HEK293T (cell line): ENCODE measurements around the gene ZHX3.

Experiments
- BHLHE40 ChIP-seq: fragments of 450-650 bp; IDR thresholded peaks from 2 replicates; pipeline ENCODE4 v1.6.1; 2016; ENCODE audit warnings: mild to moderate bottlenecking, moderate library complexity, borderline replicate concordance
- ELF4 ChIP-seq: fragments of 450-650 bp; IDR thresholded peaks from 2 replicates; pipeline ENCODE4 v1.6.1; 2017; ENCODE audit warnings: antibody characterized with exemption
- FOXA1 ChIP-seq: fragments of 450-650 bp; IDR thresholded peaks from 2 replicates; pipeline ENCODE4 v1.6.1; 2016; ENCODE audit warnings: mild to moderate bottlenecking
- FOXK2 ChIP-seq: fragments of 450-650 bp; IDR thresholded peaks from 2 replicates; pipeline ENCODE4 v1.6.1; 2016; ENCODE audit warnings: mild to moderate bottlenecking
- FOXM1 ChIP-seq: fragments of 450-650 bp; IDR thresholded peaks from 2 replicates; pipeline ENCODE4 v1.6.1; 2017; ENCODE audit warnings: mild to moderate bottlenecking, borderline replicate concordance
- NFRKB ChIP-seq: fragments of 450-650 bp; IDR thresholded peaks from 2 replicates; pipeline ENCODE4 v1.6.1; 2016; ENCODE audit warnings: mild to moderate bottlenecking, moderate library complexity
- PKNOX1 ChIP-seq: fragments of 450-650 bp; IDR thresholded peaks from 2 replicates; pipeline ENCODE4 v1.6.1; 2016
- SUZ12 ChIP-seq: fragments of 450-650 bp; IDR thresholded peaks from 2 replicates; pipeline ENCODE4 v1.6.1; 2016; ENCODE audit warnings: mild to moderate bottlenecking
- TARDBP ChIP-seq: fragments of 450-650 bp; IDR thresholded peaks from 2 replicates; pipeline ENCODE4 v1.6.1; 2016

- TF ChIP-seq BHLHE40 (no peak), FOXM1 (no peak), NFRKB (no peak), FOXA1 (no peak), SUZ12 (no peak), ELF4 (no peak), FOXK2 (no peak), TARDBP (no peak), PKNOX1 (no peak)
Measured at GRCh38 chr20:41286240-41286851, 31.2 kb downstream of the ZHX3 start.
